KMS-11 (cell line): Measurements from ENCODE around the gene PAQR8.
A peak's percentile ranks its signal among the peaks of the same experiment; 100 is the strongest.

Experiments
- H2AFZ ChIP-seq: fragments of 200-600 bp; sonication (generic); 2 replicates; pipeline ENCODE4 v1.6.1; 2016; ENCODE audit warnings: antibody characterized with exemption, mixed run types, low read depth
- H3K27ac ChIP-seq: fragments of 200-600 bp; sonication (generic); 2 replicates; pipeline ENCODE4 v1.6.1; 2016; ENCODE audit warnings: mild to moderate bottlenecking, mixed run types
- H3K27me3 ChIP-seq: fragments of 200-600 bp; sonication (generic); 2 replicates; pipeline ENCODE4 v1.6.1; 2017; ENCODE audit warnings: mild to moderate bottlenecking, low read depth, mixed run types, moderate library complexity; ENCODE audit not compliant: insufficient read depth
- H3K36me3 ChIP-seq: fragments of 200-600 bp; sonication (generic); 2 replicates; pipeline ENCODE4 v1.6.1; 2017; ENCODE audit warnings: mild to moderate bottlenecking, mixed run types; ENCODE audit not compliant: insufficient read depth
- H3K4me1 ChIP-seq: fragments of 200-600 bp; sonication (generic); 2 replicates; pipeline ENCODE4 v1.6.1; 2016; ENCODE audit warnings: mild to moderate bottlenecking, low read depth, mixed run types; ENCODE audit not compliant: poor library complexity, severe bottlenecking
- H3K4me2 ChIP-seq: fragments of 200-600 bp; sonication (generic); 2 replicates; pipeline ENCODE4 v1.7.0; 2016; ENCODE audit warnings: mild to moderate bottlenecking, mixed run types
- H3K4me3 ChIP-seq: fragments of 200-600 bp; sonication (generic); IDR thresholded peaks from 2 replicates; pipeline ENCODE4 v1.6.1; 2017; ENCODE audit warnings: low read depth, low read length, mixed read lengths; ENCODE audit not compliant: insufficient read depth
- H3K79me2 ChIP-seq: fragments of 200-600 bp; sonication (generic); 2 replicates; pipeline ENCODE4 v1.6.1; 2016; ENCODE audit warnings: low read depth, mixed run types; ENCODE audit not compliant: insufficient read depth
- H3K9ac ChIP-seq: fragments of 200-600 bp; sonication (generic); 2 replicates; pipeline ENCODE4 v1.6.1; 2016; ENCODE audit warnings: mild to moderate bottlenecking, mixed run types
- H4K20me1 ChIP-seq: fragments of 200-600 bp; sonication (generic); 2 replicates; pipeline ENCODE4 v1.6.1; 2016; ENCODE audit warnings: mild to moderate bottlenecking, mixed run types; ENCODE audit not compliant: insufficient read depth
- TF ChIP-seq, protein P1 (sequence below): fragments of 200-600 bp; sonication (generic); conservative IDR thresholded peaks from 2 replicates; pipeline ENCODE4 v1.6.1; 2017; ENCODE audit warnings: low read depth, mild to moderate bottlenecking, antibody characterized with exemption, low read length, moderate library complexity, mixed read lengths

PAQR8 gene

DNA sequence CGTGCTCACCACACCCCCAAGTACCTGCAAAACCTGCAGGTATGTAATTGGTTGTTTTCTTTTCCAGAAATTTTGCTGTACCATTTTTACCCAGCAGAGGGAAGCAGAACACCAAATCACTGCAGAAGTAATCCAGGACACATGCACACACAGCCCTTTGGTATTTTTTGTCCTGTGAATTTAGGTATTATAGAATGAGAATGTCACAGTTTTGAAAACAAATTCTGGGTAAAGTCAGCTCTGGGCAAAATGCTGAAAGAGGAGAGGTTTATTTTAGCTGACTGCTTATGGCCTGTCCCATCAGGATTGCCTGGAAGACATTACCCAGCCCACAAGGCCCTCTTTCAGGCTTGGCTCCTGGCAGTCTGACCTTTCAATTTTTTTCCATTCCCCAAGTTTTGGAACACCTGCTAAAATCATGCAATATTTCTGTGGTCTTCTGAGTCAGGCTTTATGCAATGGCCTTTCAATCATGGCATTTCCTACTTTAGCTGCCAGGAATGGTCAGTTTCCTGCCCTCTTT lies 54.7 kb downstream of the PAQR8 start:
- Histone ChIP-seq H2AFZ (peak overlapping the region; percentile 47; the same call in 1 of the 2 replicates), H3K27me3 (no peaks in the 10 kb centered on the region), H3K79me2 (no peaks in the 10 kb centered on the region), H4K20me1 (no peaks in the 10 kb centered on the region), H3K36me3 (no peaks in the 10 kb centered on the region), H3K4me2 (peak overlapping the region; percentile 38; the same call in 1 of the 2 replicates), H3K4me1 (peaks cover 85% of the 10 kb centered on the region), H3K4me3 (no peak overlapping the region), H3K9ac (no peak overlapping the region), H3K27ac (peak overlapping the region; percentile 4; the same call in 1 of the 2 replicates)
- TF ChIP-seq, protein P1, sequence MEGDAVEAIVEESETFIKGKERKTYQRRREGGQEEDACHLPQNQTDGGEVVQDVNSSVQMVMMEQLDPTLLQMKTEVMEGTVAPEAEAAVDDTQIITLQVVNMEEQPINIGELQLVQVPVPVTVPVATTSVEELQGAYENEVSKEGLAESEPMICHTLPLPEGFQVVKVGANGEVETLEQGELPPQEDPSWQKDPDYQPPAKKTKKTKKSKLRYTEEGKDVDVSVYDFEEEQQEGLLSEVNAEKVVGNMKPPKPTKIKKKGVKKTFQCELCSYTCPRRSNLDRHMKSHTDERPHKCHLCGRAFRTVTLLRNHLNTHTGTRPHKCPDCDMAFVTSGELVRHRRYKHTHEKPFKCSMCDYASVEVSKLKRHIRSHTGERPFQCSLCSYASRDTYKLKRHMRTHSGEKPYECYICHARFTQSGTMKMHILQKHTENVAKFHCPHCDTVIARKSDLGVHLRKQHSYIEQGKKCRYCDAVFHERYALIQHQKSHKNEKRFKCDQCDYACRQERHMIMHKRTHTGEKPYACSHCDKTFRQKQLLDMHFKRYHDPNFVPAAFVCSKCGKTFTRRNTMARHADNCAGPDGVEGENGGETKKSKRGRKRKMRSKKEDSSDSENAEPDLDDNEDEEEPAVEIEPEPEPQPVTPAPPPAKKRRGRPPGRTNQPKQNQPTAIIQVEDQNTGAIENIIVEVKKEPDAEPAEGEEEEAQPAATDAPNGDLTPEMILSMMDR: peak; percentile 94

DNA sequence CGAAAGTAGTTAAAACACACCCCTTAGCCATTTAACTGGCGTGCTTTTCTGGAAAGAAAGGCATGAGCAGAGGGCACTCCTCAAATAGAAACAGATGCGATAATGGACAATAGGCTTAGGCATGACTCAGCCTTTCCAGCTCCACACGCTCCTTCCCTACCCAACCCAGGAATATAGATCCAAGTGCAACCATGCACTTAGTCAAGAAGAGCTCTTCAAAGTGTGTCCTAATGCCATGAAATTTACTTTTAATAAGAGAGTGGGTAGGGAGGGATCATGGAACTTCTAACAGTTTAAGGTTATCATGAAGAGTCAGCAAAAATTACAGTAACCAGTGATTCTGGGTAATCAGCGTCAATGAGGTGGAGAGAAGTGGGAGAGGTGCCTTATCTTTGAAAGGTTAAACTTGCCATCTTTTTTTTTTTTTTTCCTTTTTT lies 55.7 kb downstream of the PAQR8 start:
- Histone ChIP-seq H3K27me3 (no peaks in the 10 kb centered on the region), H3K36me3 (no peaks in the 10 kb centered on the region), H3K79me2 (no peaks in the 10 kb centered on the region), H3K4me3 (no peak overlapping the region), H4K20me1 (no peaks in the 10 kb centered on the region), H3K9ac (no peak overlapping the region), H2AFZ (no peak overlapping the region), H3K4me1 (peaks cover 87% of the 10 kb centered on the region), H3K27ac (no peak overlapping the region), H3K4me2 (no peak overlapping the region)
- TF ChIP-seq, protein P1: no peak

DNA sequence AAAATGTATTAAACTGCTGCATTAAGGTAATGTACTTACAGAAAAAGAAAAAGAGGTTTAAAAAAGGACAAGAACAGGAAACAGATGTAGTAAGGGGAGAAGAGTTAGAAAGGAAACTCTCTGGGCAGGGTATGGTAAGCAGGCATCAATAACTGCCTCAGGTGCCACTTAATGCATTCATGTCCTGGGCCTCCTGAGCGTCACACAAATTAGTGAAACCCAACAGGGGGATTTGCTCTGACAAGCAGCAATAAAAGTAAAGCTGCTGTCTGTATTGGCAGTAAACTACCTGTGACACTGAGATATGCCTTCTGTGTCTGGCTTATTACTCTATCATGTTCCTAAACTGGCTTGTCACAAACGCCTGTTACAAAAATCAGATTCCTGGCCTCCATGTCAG lies 56.7 kb downstream of the PAQR8 start:
- no peak overlapping the region for H3K4me3 ChIP-seq
- no peak overlapping the region for H3K27ac ChIP-seq
- H3K79me2 ChIP-seq: no peaks in the 10 kb centered on the region
- TF ChIP-seq, protein P1: no peak
- no peaks in the 10 kb centered on the region for H3K36me3 ChIP-seq
- no peaks in the 10 kb centered on the region for H3K27me3 ChIP-seq
- H3K4me1 ChIP-seq: peaks cover 78% of the 10 kb centered on the region
- no peaks in the 10 kb centered on the region for H4K20me1 ChIP-seq
- no peak overlapping the region for H2AFZ ChIP-seq
- no peak overlapping the region for H3K9ac ChIP-seq
- peak overlapping the region; percentile 76; the same call in 1 of the 2 replicates for H3K4me2 ChIP-seq

DNA sequence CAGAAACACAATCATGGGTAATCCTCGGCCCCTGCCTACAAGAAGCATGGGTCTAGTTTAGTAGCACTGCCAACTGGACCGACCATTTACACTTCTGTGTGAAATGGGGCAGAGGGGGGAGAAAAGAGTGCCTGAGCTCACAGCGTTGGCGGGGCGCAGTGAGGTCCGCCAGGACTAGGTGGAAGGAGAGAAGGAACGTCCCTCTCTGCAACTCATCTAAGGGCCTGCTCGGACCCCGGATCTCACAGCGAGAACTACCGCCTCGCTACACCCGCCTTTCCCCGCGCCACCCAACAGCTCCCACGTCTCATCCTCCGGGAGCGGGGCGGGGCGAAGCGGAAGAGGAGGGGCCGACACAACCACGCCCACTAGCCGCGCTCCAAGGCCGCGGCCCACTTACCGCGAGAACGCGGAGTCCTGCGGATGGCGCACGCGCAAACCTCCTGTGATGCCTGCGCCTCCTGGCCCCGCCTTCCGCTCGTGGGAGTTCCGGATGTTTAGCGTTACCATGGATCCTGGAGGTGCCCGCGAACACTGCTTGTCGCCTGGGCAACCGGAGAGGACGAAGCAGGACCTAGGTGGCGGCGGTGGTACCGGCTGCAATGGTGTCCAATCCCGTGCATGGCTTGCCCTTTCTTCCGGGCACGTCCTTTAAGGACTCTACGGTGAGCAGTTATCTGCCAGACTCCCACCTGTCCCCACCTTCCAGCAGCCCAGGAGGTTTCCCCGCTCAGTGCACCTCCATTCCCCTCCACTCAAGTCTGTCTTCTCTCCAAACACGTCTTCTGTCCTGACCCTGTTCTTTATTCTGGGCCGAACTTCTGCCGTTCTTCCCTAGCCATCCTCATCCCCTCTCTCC lies 58.1 kb downstream of the PAQR8 start, which contains the start of gene EFHC1:
Gene EFHC1, plus strand, starts transcription at position 534 of the 859 bp plus-strand sequence. Its CDS starts 69 bp downstream, at position 603.
- Histone ChIP-seq H3K27me3 (no peaks in the 10 kb centered on the region), H3K36me3 (no peaks in the 10 kb centered on the region), H4K20me1 (no peaks in the 10 kb centered on the region), H3K9ac (peak within 1 kb of the TSS; percentile 47; the same call in 1 of the 2 replicates), H3K4me2 (peak within 1 kb of the TSS; percentile 76), H3K27ac (peak within 1 kb of the TSS; percentile 47), H3K4me3 (no peak within 1 kb of the TSS), H2AFZ (peak within 1 kb of the TSS; percentile 62; the same call in 1 of the 2 replicates), H3K4me1 (peaks cover 64% of the 10 kb centered on the region), H3K79me2 (no peaks in the 10 kb centered on the region)
- TF ChIP-seq, protein P1: no peak
